ENCODE results near the gene PIGB. TPM values are rescaled to one million over a fixed set of nuclear protein-coding genes. Genes with fewer than 3 reads are reported as not detected.
"Not testable (repeated sequence)": the region's sequence is repeated elsewhere in the genome, so short reads cannot be mapped to it uniquely, and the experiment has no call there.

PIGB gene
- total RNA-seq, 2 donors from 2014 or later: 13.0 to 15.3 TPM

- Histone ChIP-seq H3K27ac (peak overlapping the region; percentile 93 to 97), H3K4me1 (replicated peaks) (no peaks in the 10 kb centered on the region), H3K36me3 (no peaks in the 10 kb centered on the region), H3K27me3 (replicated peaks; ENCODE audit: insufficient read depth) (no peaks in the 10 kb centered on the region), H3K9me3 (no peaks in the 10 kb centered on the region), H3K4me3 (peak overlapping the region; percentile 81 to 93)
- peak; percentile 39 for DNase-seq (ENCODE audit: low spot score)
- intact Hi-C loops (cut with DNase I): no loop called here
- 2% methylated on average over 29 of the region's 37 CpGs for WGBS
- peak; percentile 37 for TF ChIP-seq POLR2AphosphoS5 (IDR thresholded peaks at IDR 0.05)
- TF ChIP-seq CTCF (IDR thresholded peaks at IDR 0.05): no peak
These were observed 29.8 kb upstream of the PIGB start for GRCh38 chr15:55289011-55289745.

- intact Hi-C loops (cut with DNase I): loop anchor here (2.0 kb wide), 1 partner anchor 73 kb away; no protein-coding TSS in a partner anchor
- no peaks in the 10 kb centered on the region for H3K4me1 ChIP-seq (replicated peaks)
- H3K9me3 ChIP-seq: no peaks in the 10 kb centered on the region
- TF ChIP-seq CTCF (IDR thresholded peaks at IDR 0.05) (no peak), POLR2AphosphoS5 (IDR thresholded peaks at IDR 0.05) (peak; percentile 38), POLR2A (IDR thresholded peaks at IDR 0.05) (peak; percentile 57)
- peak within 1 kb of the TSS; percentile 81 to 93 for H3K4me3 ChIP-seq
- peak within 1 kb of the TSS; percentile 93 to 97 for H3K27ac ChIP-seq
- peak; percentile 73 for DNase-seq (ENCODE audit: low spot score)
- under 1% methylated on average over 64 of the region's 69 CpGs for WGBS
- H3K27me3 ChIP-seq (replicated peaks; ENCODE audit: insufficient read depth): no peaks in the 10 kb centered on the region
- H3K36me3 ChIP-seq: no peaks in the 10 kb centered on the region
These were observed 29.1 kb upstream of the PIGB start, which contains the start of gene RAB27A for GRCh38 chr15:55289746-55290527. Gene RAB27A (minus strand): TSS chr15:55289813. CDS start chr15:55234934, 54,879 bp downstream.

DNA sequence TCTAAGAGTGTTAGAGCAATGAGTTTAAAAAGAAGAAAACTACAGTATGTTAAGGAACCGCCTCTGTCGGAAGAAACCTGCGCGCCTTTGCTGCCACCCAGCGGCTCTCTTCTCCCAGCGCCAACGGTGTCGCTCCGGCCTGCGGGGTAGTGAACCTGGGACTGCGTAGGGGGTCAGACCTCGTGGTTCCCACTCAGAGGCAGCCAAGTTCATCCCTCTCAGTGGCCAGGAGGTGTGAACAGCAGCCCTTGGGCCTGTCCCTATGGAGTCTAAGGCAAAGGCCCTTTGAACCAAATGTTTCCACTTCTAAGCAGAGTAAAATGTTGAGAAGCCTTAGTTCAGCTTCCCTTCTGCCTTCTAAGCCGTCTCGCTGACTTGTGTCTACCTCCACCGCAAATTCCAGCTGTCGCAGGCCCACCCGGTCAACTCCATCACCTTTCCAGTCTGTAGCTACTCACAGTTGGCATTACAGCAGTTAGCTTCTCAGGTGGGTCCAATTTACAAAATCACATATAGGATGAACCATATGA is 28.4 kb upstream of the PIGB start:
- Histone ChIP-seq H3K36me3 (no peaks in the 10 kb centered on the region), H3K27ac (peak overlapping the region; percentile 93 to 97), H3K9me3 (no peaks in the 10 kb centered on the region), H3K4me1 (replicated peaks) (no peaks in the 10 kb centered on the region), H3K4me3 (peak overlapping the region; percentile 81 to 93), H3K27me3 (replicated peaks; ENCODE audit: insufficient read depth) (no peaks in the 10 kb centered on the region)
- DNase-seq (ENCODE audit: low spot score): peak; percentile 82
- intact Hi-C loops (cut with DNase I): loop anchor here (2.0 kb wide), 1 partner anchor 74 kb away; no protein-coding TSS in a partner anchor
- peak; percentile 64 to 89 (median 84) for TF ChIP-seq CTCF (IDR thresholded peaks at IDR 0.05)
- TF ChIP-seq POLR2AphosphoS5 (IDR thresholded peaks at IDR 0.05): peak; percentile 46
- TF ChIP-seq POLR2A (IDR thresholded peaks at IDR 0.05): no peak
- 18% methylated on average over 17 of the region's 17 CpGs for WGBS

DNA sequence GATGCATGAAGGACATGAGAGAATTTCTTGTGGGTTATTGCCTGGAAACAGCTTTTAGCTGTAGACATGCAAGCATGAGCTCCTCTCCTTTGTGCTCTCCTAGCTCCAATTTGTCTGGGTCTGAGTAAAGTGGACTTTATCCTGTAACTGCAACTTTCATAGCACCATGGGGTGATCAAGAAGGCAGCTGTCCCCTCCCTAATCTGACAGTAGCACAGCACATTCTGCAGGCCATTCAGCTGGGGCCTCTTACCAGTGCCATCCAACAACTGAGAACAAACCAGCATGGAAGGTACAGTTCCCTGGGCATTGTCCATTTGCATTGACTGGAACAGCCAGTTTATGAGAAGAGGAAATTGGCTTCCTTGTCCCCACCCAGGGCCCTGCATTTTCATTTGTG is 21.7 kb upstream of the PIGB start:
- TF ChIP-seq CTCF (IDR thresholded peaks at IDR 0.05) (no peak), POLR2AphosphoS5 (IDR thresholded peaks at IDR 0.05) (no peak), POLR2A (IDR thresholded peaks at IDR 0.05) (no peak)
- no peak for DNase-seq (ENCODE audit: low spot score)
- Histone ChIP-seq H3K4me1 (replicated peaks) (no peaks in the 10 kb centered on the region), H3K27me3 (replicated peaks; ENCODE audit: insufficient read depth) (no peaks in the 10 kb centered on the region), H3K4me3 (no peak overlapping the region), H3K36me3 (no peaks in the 10 kb centered on the region), H3K9me3 (no peaks in the 10 kb centered on the region), H3K27ac (no peak overlapping the region)
- intact Hi-C loops (cut with DNase I): no loop called here

- H3K4me1 ChIP-seq (replicated peaks); H3K4me3 ChIP-seq: not testable (repeated sequence)
These were observed 16.2 kb upstream of the PIGB start for GRCh38 chr15:55302801-55303200.

More at GRCh38 chr15:55302801-55303200, 16.2 kb upstream of the PIGB start:
- H3K9me3 ChIP-seq; H3K36me3 ChIP-seq; DNase-seq (ENCODE audit: low spot score); intact Hi-C loops (cut with DNase I); H3K27ac ChIP-seq; H3K27me3 ChIP-seq (replicated peaks; ENCODE audit: insufficient read depth): not testable (repeated sequence)
- WGBS: no CpG with 5 or more reads among the region's 32 CpGs
